ENCODE results near the gene NBPF6.
"Not testable (repeated sequence)": the region's sequence is repeated elsewhere in the genome, so short reads cannot be mapped to it uniquely, and the experiment has no call there.

NBPF6 gene

GRCh38 chr1:108450043-108450442, at the start of gene NBPF6:
Gene NBPF6, plus strand, starts transcription at chr1:108450343. Its CDS starts 259 bp downstream, at chr1:108450602.
- DNase-seq (ENCODE audit: low spot score) = not testable (repeated sequence)

GRCh38 chr1:108411098-108411833, 38.9 kb upstream of the NBPF6 start:
- DNase-seq (ENCODE audit: low spot score) = not testable (repeated sequence)

- DNase-seq (ENCODE audit: low spot score) = not testable (repeated sequence)
Measured at GRCh38 chr1:108420129-108420528, 30.0 kb upstream of the NBPF6 start.

DNA sequence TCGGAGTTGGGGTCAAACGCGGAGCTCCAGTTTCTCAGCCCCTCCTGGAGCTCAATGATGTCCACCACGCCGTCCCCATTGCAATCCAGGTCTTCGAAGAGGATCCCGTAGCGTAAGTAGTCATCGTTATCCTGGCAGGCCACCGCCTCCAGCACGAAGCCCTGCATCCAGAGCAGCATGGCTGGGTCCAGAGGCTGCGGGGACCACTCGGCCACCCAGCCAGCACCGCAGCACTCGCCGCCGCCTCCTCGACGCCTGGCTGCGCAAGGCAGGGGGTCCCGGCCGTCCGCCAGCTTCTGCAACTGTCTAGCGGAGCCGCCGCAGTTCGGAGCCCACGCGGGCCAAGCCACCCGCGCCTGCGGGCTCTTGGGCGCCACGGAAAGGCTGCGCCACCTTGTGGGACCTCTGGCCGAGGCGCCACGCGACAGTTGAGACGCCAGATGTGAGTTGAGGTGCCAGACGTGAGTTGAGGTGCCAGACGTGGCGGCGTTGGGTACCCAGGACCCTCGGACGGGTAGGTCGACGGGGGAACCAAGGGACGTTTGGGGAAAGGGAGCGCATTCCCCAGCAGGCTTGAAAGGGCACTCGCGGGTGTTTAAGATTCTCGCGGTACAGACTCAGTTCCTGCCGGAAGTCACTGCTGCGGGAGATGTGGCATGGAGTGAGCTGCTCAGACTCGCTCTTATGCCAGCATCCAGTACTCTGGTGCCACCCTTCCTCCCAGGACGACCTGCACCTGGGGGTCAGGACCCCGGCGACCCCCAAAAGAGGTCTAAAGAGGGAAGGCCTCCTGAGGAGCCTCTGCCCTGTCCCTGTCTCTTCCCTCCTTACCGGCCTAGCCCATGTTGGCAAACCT, 28.9 kb upstream of the NBPF6 start:
- DNase-seq (ENCODE audit: low spot score) = not testable (repeated sequence)

- DNase-seq (ENCODE audit: low spot score) = not testable (repeated sequence)
Measured at GRCh38 chr1:108426877-108427276, 23.3 kb upstream of the NBPF6 start.

DNA sequence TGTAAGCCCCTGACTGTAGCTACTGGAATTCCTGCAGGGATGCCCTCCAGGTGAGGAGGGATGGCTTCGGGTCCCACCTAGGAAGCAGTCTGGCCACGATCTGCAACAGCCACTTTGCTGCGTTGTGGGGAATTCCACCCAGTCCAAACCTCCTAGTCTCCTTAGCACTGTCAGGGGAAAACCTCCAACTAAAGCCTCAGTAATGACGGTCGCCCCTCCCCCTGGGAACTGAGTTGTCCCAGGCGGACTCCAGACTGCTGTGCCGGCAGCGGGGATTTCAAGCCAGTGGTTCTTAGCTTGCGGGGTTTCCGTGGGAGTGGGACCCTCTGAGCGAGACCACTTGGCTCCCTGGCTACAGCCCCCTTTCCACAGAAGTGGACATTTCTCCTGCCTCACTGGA, 18.1 kb upstream of the NBPF6 start:
- not testable (repeated sequence) for DNase-seq (ENCODE audit: low spot score)

DNA sequence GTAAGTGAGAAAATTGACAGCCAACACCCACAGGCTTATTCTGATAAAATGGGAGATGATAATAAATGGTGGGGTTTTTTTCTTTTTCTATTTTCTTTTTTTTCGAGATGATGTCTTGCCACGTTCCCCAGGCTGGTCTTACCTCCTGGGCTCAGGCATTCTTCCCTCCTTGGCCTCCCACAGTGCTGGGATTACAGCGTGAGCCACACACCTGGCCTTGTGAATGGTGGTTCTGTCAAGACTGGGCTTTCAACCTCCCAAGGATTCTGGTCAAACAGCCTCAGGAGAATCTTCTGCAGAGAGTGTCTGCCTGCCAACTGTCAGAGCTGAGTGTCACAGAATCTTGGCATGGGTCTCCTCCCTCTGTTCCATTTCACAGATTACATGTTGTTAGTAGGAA, 16.7 kb upstream of the NBPF6 start:
- not testable (repeated sequence) for DNase-seq (ENCODE audit: low spot score)

DNA sequence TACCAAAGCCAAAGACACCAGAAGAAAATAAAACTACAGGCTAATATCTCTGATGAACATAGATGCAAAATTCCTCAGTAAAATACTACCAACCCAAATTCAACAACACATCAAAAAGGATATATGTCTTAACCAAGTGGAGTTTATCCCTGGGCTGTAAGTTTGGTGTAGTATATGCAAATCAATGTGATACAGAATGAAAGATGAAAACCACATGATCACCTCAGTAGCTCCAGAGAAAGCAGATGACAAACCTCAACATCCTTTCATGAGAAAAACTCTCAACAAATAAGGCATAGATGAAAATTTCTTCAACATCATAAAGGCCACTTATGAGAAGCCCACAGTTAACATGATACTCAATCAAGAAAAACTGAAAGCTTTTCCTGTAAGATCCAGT, 11.6 kb upstream of the NBPF6 start:
- not testable (repeated sequence) for DNase-seq (ENCODE audit: low spot score)

GRCh38 chr1:108454521-108454920, 4.4 kb downstream of the NBPF6 start:
- DNase-seq (ENCODE audit: low spot score) = not testable (repeated sequence)

- DNase-seq (ENCODE audit: low spot score) = not testable (repeated sequence)
Measured at GRCh38 chr1:108458661-108459060, 8.5 kb downstream of the NBPF6 start.

GRCh38 chr1:108461758-108462157, 11.6 kb downstream of the NBPF6 start:
- DNase-seq (ENCODE audit: low spot score) = not testable (repeated sequence)

GRCh38 chr1:108463962-108464361, 13.8 kb downstream of the NBPF6 start:
- DNase-seq (ENCODE audit: low spot score) = not testable (repeated sequence)

DNA sequence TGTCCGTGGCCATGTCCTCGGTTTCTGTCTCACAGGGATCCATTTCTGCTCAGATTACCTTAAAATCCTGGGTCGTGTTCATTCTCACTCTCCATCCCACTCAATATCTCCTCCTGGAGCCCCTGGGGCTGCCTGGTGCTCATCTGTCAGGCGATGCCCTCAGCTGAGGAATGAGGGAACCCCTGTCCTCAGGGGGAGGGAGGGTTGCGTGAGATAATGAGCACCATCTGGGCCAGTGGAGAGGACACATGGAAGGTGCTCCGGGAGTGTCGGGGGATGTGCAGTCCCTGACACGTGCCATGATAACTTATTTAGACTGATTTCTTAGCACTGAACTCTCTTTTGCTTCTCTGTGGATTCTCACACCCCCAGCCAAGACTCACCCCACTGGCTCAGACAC, 16.0 kb downstream of the NBPF6 start:
- not testable (repeated sequence) for DNase-seq (ENCODE audit: low spot score)

- DNase-seq (ENCODE audit: low spot score) = not testable (repeated sequence)
Measured at GRCh38 chr1:108467155-108467554, 17.0 kb downstream of the NBPF6 start.

DNA sequence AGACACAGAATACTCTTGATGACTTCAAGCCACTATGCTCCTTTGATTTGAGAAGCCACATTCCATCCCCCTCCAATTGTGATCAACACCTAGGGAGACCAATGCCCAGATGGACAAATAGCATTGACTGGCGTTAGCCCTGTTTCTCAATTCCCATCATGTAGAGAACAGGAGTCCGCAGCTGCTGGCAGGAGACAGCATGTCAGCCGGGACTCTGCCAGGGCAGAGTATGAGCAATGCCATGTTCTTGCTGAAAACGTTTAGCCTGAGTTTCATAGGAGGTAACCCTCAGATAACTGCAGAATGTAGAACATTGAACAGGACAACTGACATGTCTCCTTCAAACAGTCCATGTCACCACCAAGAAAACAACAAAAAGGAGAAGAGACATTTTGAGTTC, 20.6 kb downstream of the NBPF6 start:
- DNase-seq (ENCODE audit: low spot score) = not testable (repeated sequence)

DNA sequence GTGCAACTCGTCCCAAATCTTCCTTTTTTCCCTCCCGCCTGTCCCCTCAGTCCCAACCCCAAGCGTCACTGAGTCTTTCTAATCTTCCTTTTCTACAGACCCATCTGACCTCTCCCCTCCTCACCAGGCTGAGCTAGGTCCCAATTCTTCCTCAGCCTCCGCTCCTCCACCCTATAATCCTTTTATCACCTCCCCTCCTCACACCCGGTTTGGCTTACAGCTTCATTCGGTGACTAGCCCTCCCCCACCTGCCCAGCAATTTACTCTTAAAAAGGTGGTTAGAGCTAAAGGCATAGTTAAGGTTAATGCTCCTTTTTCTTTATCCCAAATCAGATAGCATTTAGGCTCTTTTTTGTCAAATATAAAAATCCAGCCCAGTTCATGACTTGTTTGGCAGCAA, 24.4 kb downstream of the NBPF6 start:
- not testable (repeated sequence) for DNase-seq (ENCODE audit: low spot score)

DNA sequence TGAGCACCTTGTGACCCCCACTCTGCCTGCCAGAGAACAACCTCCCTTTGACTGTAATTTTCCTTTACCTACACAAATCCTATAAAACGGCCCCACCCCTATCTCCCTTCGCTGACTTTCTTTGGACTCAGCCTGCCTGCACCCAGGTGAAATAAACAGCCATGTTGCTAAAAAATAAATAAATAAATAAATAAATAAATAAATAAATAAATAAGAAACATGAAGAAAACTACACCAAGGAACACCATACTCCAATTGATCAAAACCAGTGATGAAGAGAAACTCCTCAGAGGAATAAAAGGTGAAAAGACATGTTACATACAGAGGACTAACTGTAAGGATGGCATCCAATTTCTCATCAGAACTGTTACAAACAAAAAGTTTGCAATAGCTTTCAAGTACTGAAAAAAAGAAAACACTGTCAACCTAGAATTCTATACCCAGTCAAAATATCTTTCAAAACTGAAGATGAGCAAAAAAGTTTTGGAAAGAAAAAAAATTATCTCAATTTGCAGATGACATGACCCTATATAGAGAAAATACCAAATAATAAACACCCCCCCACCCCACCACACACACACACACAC, 28.4 kb downstream of the NBPF6 start:
- DNase-seq (ENCODE audit: low spot score) = no peak

GRCh38 chr1:108482708-108483107, 32.6 kb downstream of the NBPF6 start:
- no peak for DNase-seq (ENCODE audit: low spot score)

GRCh38 chr1:108485990-108486389, 35.8 kb downstream of the NBPF6 start:
- not testable (repeated sequence) for DNase-seq (ENCODE audit: low spot score)

DNA sequence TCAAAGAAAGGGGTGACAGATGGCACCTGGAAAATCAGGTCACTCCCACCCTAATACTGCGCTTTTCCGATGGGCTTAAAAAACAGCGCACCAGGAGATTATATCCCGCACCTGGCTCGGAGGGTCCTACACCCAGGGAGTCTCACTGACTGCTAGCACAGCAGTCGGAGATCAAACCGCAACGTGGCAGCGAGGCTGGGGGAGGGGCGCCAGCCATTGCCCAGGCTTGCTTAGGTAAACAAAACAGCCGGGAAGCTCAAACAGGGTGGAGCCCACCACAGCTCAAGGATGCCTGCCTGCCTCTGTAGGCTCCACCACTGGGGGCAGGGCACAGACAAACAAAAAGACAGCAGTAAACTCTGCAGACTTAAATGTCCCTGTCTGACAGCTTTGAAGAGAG, 36.6 kb downstream of the NBPF6 start:
- DNase-seq (ENCODE audit: low spot score) = not testable (repeated sequence)

- DNase-seq (ENCODE audit: low spot score) = not testable (repeated sequence)
Measured at GRCh38 chr1:108495008-108495407, 44.9 kb downstream of the NBPF6 start.

- DNase-seq (ENCODE audit: low spot score) = not testable (repeated sequence)
Measured at GRCh38 chr1:108496856-108497255, 46.7 kb downstream of the NBPF6 start.

DNA sequence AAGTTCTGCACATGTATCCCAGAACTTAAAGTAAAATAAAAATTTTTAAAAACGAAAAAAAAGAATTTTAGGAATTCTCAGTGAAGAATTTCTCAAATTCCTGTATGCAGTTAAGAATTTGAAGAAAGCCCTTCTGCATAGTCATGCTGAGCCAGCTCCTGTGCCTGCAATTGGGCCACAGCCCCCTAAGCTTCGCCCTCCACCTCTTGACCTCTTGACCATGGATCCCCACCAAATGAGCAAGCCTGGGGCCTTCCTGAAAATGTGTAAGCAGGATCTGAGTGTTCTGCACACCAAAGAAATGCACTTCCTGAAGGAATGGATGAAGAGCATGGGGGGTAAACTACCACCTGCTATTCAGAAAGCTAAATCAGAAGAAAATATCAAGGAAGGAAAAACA, 52.0 kb downstream of the NBPF6 start:
- no peak for DNase-seq (ENCODE audit: low spot score)

Measured in kidney tubule cell (primary cell).